GM13976 (cell line): ENCODE data around the gene GABRA4.

Source experiments
- DNase-seq: peaks from one replicate; pipeline ENCODE4 v3.0.0; 2012; ENCODE audit warnings: low spot score
- in situ Hi-C: fragments of 300-500 bp; cut with MboI; formaldehyde crosslinking; loops from one replicate; pipeline ENCODE4 v1.12.0; 2022; ENCODE audit warnings: low sequenced_read_pairs, mixed read lengths, inconsistent platforms; ENCODE audit not compliant: unreplicated experiment
- TF ChIP-seq, protein P1 (sequence below): IDR thresholded peaks from 2 replicates; pipeline ENCODE4 v1.5.1; 2012; ENCODE audit warnings: borderline replicate concordance, mild to moderate bottlenecking; ENCODE audit not compliant: insufficient read depth; ENCODE audit errors: extremely low read depth, missing control alignments, control extremely low read depth

The GABRA4 gene

GRCh38 chr4:46974891-46975543 lies 18.4 kb downstream of the GABRA4 start:
- TF ChIP-seq, protein P1, sequence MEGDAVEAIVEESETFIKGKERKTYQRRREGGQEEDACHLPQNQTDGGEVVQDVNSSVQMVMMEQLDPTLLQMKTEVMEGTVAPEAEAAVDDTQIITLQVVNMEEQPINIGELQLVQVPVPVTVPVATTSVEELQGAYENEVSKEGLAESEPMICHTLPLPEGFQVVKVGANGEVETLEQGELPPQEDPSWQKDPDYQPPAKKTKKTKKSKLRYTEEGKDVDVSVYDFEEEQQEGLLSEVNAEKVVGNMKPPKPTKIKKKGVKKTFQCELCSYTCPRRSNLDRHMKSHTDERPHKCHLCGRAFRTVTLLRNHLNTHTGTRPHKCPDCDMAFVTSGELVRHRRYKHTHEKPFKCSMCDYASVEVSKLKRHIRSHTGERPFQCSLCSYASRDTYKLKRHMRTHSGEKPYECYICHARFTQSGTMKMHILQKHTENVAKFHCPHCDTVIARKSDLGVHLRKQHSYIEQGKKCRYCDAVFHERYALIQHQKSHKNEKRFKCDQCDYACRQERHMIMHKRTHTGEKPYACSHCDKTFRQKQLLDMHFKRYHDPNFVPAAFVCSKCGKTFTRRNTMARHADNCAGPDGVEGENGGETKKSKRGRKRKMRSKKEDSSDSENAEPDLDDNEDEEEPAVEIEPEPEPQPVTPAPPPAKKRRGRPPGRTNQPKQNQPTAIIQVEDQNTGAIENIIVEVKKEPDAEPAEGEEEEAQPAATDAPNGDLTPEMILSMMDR, result no peak
- DNase-seq, result no peak
- in situ Hi-C loops, result no loop called here

- in situ Hi-C loops, result no loop called here
- DNase-seq, result no peak
- TF ChIP-seq, protein P1, result no peak
These were observed 24.5 kb downstream of the GABRA4 start for GRCh38 chr4:46968847-46969246.

DNA sequence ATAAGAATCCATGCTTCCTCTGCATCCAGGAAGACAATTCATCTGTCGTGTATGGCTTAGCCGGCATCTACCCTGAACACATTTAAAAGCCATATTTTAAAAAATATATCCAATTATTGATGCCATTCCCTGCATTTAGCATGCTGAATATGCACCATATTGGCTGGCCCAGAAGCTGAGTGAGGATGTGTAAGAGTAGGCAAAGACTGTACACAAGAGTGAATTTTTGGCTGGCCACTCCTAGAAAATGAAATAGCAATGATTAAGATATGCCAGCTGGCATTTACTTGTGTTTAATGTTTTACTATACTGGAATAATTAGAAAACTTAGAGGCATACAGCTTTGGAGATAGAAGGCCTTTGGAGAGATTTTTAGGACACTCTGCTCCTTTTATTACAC lies 25.8 kb downstream of the GABRA4 start:
- no peak for DNase-seq
- TF ChIP-seq, protein P1, result no peak
- in situ Hi-C loops, result no loop called here

DNA sequence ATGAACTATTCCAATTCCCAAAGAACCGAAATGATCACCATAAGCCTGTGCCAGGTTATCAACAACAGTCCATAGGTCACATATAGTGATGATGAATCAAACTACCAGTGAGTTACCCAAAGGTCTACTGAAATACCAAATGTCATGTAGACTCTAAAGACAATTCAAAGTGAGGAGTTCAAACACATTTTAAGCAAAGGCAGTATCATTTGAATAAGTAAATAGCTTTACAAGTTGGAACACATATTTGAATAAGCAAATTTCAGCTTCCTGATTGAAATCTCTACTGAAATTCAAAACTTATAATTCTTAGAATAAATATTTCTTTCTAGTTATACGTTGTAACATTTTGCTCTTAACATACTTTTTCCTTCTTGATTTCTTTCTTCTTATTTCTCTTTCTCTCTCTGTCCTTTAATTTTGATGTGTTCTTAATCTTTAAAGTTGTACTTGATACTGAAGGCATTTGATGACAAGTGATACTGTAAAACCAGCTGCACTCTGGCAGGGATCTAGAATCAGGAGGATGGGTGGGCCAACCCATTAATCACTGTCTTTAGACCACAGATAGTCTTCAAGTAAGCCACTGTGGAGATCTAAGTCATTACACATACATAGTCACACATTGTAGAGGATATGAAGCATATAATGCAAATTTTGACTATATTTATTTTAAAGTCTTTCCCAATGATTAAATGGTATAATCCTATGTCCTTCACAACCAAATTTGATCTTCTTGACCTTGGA lies 34.5 kb downstream of the GABRA4 start:
- no peak for DNase-seq
- TF ChIP-seq, protein P1, result no peak
- in situ Hi-C loops, result no loop called here

DNA sequence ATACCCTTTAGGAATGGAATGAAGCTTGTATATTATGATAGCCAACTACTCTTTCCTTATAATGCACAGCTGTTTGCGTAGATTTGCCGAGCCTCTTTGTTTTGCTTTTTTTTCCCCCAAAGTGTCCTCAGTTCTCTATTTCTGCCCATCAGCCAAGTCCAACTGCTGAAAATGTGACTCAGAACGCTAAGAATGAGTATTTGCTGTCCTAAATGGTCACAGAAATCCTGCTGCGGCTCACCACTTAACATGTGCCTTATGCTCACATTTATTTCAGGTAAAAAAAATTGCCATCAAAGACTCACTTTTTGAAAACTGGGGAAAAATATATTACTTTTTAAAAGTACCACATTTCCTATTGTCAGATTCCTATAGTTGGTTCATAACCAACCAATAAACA lies 36.9 kb downstream of the GABRA4 start:
- in situ Hi-C loops, result no loop called here
- no peak for DNase-seq

GRCh38 chr4:46955601-46956000 lies 37.8 kb downstream of the GABRA4 start:
- DNase-seq, result no peak
- in situ Hi-C loops, result no loop called here
- TF ChIP-seq, protein P1, result no peak

More for the DNA sequence above, 36.9 kb downstream of the GABRA4 start:
- TF ChIP-seq, protein P1, result no peak
